Sigmoid colon (tissue), 7 donors: ENCODE results near the gene RUNX1. TPM values are rescaled to one million over a fixed set of nuclear protein-coding genes. Genes with fewer than 3 reads are reported as not detected.

Experiments used
- DNase-seq: peaks from one replicate; pipeline ENCODE4 v3.0.0-alpha.2; 2019
- H3K27ac ChIP-seq, 4 donors: fragments of 200-600 bp; sonication (generic); one replicate each; pipeline ENCODE4 v1.5.1; 2016 to 2019; ENCODE audit warnings: mild to moderate bottlenecking in 1 of 4
- H3K27me3 ChIP-seq, 3 donors: fragments of 200-600 bp; sonication (generic); one replicate each; pipeline ENCODE4 v1.5.1; 2019; ENCODE audit warnings: mild to moderate bottlenecking in 1 of 3
- H3K36me3 ChIP-seq, 4 donors: fragments of 200-600 bp; sonication (generic); one replicate each; pipeline ENCODE4 v1.5.1; 2016 to 2019
- H3K4me1 ChIP-seq, 4 donors: fragments of 200-600 bp; sonication (generic); one replicate each; pipeline ENCODE4 v1.5.1; 2017 to 2019
- H3K4me3 ChIP-seq, 4 donors: fragments of 200-600 bp; sonication (generic); one replicate each; pipeline ENCODE4 v1.5.1; 2017 to 2019; ENCODE audit warnings: mild to moderate bottlenecking in 2 of 4, moderate library complexity in 1 of 4
- H3K9me3 ChIP-seq, 4 donors: fragments of 200-600 bp in 3 of 4; sonication (generic) in 3 of 4; one replicate each; pipeline versions ENCODE4 v1.5.1 to v1.6.1; 2013 to 2019
- CTCF ChIP-seq, 4 experiments: fragments of 450-650 bp in 3 of 4; fragments of 200-600 bp in 1 of 4; IDR thresholded peaks; one replicate each; pipeline ENCODE4 v1.5.1; 2016 to 2019; ENCODE audit warnings: antibody characterized with exemption in 4 of 4, mild to moderate bottlenecking in 3 of 4, moderate library complexity in 2 of 4
- EP300 ChIP-seq, 4 donors: sonication (generic); formaldehyde crosslinking; IDR thresholded peaks; one replicate each; pipeline ENCODE4 v1.6.1; 2017; ENCODE audit warnings: antibody characterized with exemption in 4 of 4
- POLR2A ChIP-seq, 2 donors: fragments of 450-650 bp; IDR thresholded peaks; one replicate each; pipeline ENCODE4 v1.6.1; 2016; ENCODE audit warnings: antibody characterized with exemption in 2 of 2, mild to moderate bottlenecking in 2 of 2, moderate library complexity in 2 of 2
- POLR2AphosphoS5 ChIP-seq, 4 donors: sonication (generic); formaldehyde crosslinking; IDR thresholded peaks; one replicate each; pipeline ENCODE4 v1.6.1; 2017; ENCODE audit warnings: antibody characterized with exemption in 4 of 4
- WGBS, 2 donors: extraction: QIAGEN DNeasy Blood & Tissue Kit; methylation state at CpG; one replicate each; pipeline ENCODE4 v1.1.7; 2013; 5-methylcytosine and 5-hydroxymethylcytosine counted together
- intact Hi-C: fragments of 100-400 bp; cut with DNase I; formaldehyde crosslinking; loops from one replicate; pipeline ENCODE4 v1.15.1; 2023
- polyA plus RNA-seq, 3 donors: library from polyadenylated mRNA; stranded (reverse); fragments of 200-250 nt; gene quantifications; one replicate each; pipeline ENCODE4 v1.2.3, GENCODE V29; 2013
- total RNA-seq, 4 donors: library from RNA; depleted of rRNA; stranded (reverse); fragments of >200 nt; gene quantifications; one replicate each; pipeline ENCODE4 v1.1.0, GENCODE V29; 2016
- donor health status: healthy with polysubstance abuse.
- donor health status: Bipolar disorder and iron deficiency.
- donor health status: healthy.

The RUNX1 gene
- total and polyA plus RNA-seq, 7 donors = 2.8 to 23.3 (median 7.5) TPM

GRCh38 chr21:34844013-34844923, 204.8 kb downstream of the RUNX1 start:
- TF ChIP-seq POLR2AphosphoS5 (IDR thresholded peaks at IDR 0.05) = peak in 2 of 4 donors; percentile 35 to 51
- no peak for TF ChIP-seq CTCF (IDR thresholded peaks at IDR 0.05)
- no peaks in the 10 kb centered on the region for H3K36me3 ChIP-seq
- no peak overlapping the region for H3K4me3 ChIP-seq
- no peaks in the 10 kb centered on the region for H3K27me3 ChIP-seq
- intact Hi-C loops = no loop called here
- no peaks in the 10 kb centered on the region for H3K4me1 ChIP-seq
- H3K27ac ChIP-seq = peak overlapping the region in 1 of 4 donors; percentile 21
- H3K9me3 ChIP-seq = no peaks in the 10 kb centered on the region
- WGBS, 2 donors = 64 to 73% methylated on average over 12 of the region's 12 CpGs
- peak; percentile 87 for DNase-seq

GRCh38 chr21:34843562-34843961, 205.5 kb downstream of the RUNX1 start:
- no peak for DNase-seq
- no peak overlapping the region for H3K27ac ChIP-seq
- 82 to 89% methylated on average over 9 of the region's 9 CpGs for WGBS, 2 donors
- intact Hi-C loops = no loop called here
- no peaks in the 10 kb centered on the region for H3K9me3 ChIP-seq
- no peaks in the 10 kb centered on the region for H3K36me3 ChIP-seq
- no peaks in the 10 kb centered on the region for H3K4me1 ChIP-seq
- TF ChIP-seq POLR2A (IDR thresholded peaks at IDR 0.05) (no peak), POLR2AphosphoS5 (IDR thresholded peaks at IDR 0.05) (no peak), EP300 (IDR thresholded peaks at IDR 0.05) (no peak), CTCF (IDR thresholded peaks at IDR 0.05) (no peak)
- H3K4me3 ChIP-seq = no peak overlapping the region
- H3K27me3 ChIP-seq = no peaks in the 10 kb centered on the region

GRCh38 chr21:34841154-34841553, 207.9 kb downstream of the RUNX1 start:
- TF ChIP-seq POLR2A (IDR thresholded peaks at IDR 0.05) (no peak), EP300 (IDR thresholded peaks at IDR 0.05) (no peak), POLR2AphosphoS5 (IDR thresholded peaks at IDR 0.05) (no peak), CTCF (IDR thresholded peaks at IDR 0.05) (no peak)
- Histone ChIP-seq H3K36me3 (no peaks in the 10 kb centered on the region), H3K27ac (no peak overlapping the region), H3K9me3 (no peaks in the 10 kb centered on the region), H3K4me1 (no peaks in the 10 kb centered on the region), H3K27me3 (no peaks in the 10 kb centered on the region), H3K4me3 (no peak overlapping the region)
- intact Hi-C loops = no loop called here
- no peak for DNase-seq
- WGBS, 2 donors = 60 to 97% methylated on average over 4 of the region's 4 CpGs

- Histone ChIP-seq H3K9me3 (no peaks in the 10 kb centered on the region), H3K36me3 (no peaks in the 10 kb centered on the region), H3K27me3 (no peaks in the 10 kb centered on the region), H3K27ac (no peak overlapping the region), H3K4me1 (no peaks in the 10 kb centered on the region), H3K4me3 (no peak overlapping the region)
- TF ChIP-seq POLR2A (IDR thresholded peaks at IDR 0.05) = no peak
- TF ChIP-seq POLR2AphosphoS5 (IDR thresholded peaks at IDR 0.05) = no peak
- TF ChIP-seq CTCF (IDR thresholded peaks at IDR 0.05) = no peak
- no peak for TF ChIP-seq EP300 (IDR thresholded peaks at IDR 0.05)
- WGBS, 2 donors = 93 to 94% methylated on average over 4 of the region's 4 CpGs
- no peak for DNase-seq
- intact Hi-C loops = no loop called here
Observed at GRCh38 chr21:34840693-34841092, 208.4 kb downstream of the RUNX1 start.
